Germinal center (tissue), 1 donor: ENCODE results near the gene ARSB.
A peak's percentile ranks its signal among the peaks of the same experiment; 100 is the strongest.
"Not testable (repeated sequence)": the region's sequence is repeated elsewhere in the genome, so short reads cannot be mapped to it uniquely, and the experiment has no call there.

Source experiments
- DNase-seq: peaks from one replicate; pipeline ENCODE4 v3.0.0; 2012; ENCODE audit warnings: mixed read lengths, low spot score

Gene ARSB

GRCh38 chr5:78995521-78996007 is 10.5 kb upstream of the ARSB start:
- no peak for DNase-seq

- DNase-seq = no peak
These were observed 8.1 kb upstream of the ARSB start for GRCh38 chr5:78993165-78993564.

- DNase-seq = no peak
These were observed 7.0 kb upstream of the ARSB start for GRCh38 chr5:78992146-78992545.

GRCh38 chr5:78989080-78989479 is 4.0 kb upstream of the ARSB start:
- no peak for DNase-seq

GRCh38 chr5:78985725-78986223 is 664 bp upstream of the ARSB start:
- peak; percentile 46 for DNase-seq

- peak; percentile 91 for DNase-seq
These were observed 533 bp downstream of the ARSB start for GRCh38 chr5:78984439-78985115.

GRCh38 chr5:78983601-78984438 is 1.3 kb downstream of the ARSB start:
- DNase-seq = peak; percentile 64

- not testable (repeated sequence) for DNase-seq
These were observed 1.9 kb downstream of the ARSB start for GRCh38 chr5:78983194-78983593.

- no peak for DNase-seq
These were observed 5.2 kb downstream of the ARSB start for GRCh38 chr5:78979909-78980308.

- no peak for DNase-seq
These were observed 5.9 kb downstream of the ARSB start for GRCh38 chr5:78979117-78979742.

- DNase-seq = no peak
These were observed 10.1 kb downstream of the ARSB start for GRCh38 chr5:78975035-78975434.

GRCh38 chr5:78974601-78975000 is 10.5 kb downstream of the ARSB start:
- no peak for DNase-seq

- DNase-seq = no peak
These were observed 11.1 kb downstream of the ARSB start for GRCh38 chr5:78974011-78974410.

- DNase-seq = no peak
These were observed 12.3 kb downstream of the ARSB start for GRCh38 chr5:78972654-78973428.

GRCh38 chr5:78971998-78972397 is 13.1 kb downstream of the ARSB start:
- DNase-seq = no peak

- no peak for DNase-seq
These were observed 16.3 kb downstream of the ARSB start for GRCh38 chr5:78968781-78969180.

- no peak for DNase-seq
These were observed 20.2 kb downstream of the ARSB start for GRCh38 chr5:78964889-78965288.

- DNase-seq = no peak
These were observed 23.4 kb downstream of the ARSB start for GRCh38 chr5:78961743-78962142.

- DNase-seq = no peak
These were observed 25.3 kb downstream of the ARSB start for GRCh38 chr5:78959767-78960166.

GRCh38 chr5:78958672-78959445 is 26.3 kb downstream of the ARSB start:
- DNase-seq = no peak

GRCh38 chr5:78956901-78957300 is 28.2 kb downstream of the ARSB start:
- no peak for DNase-seq
